Forelimb muscle (tissue), 1 donor: ENCODE results near the gene NT5DC2. TPM values are rescaled to one million over a fixed set of nuclear protein-coding genes. Genes with fewer than 3 reads are reported as not detected.
A peak's percentile ranks its signal among the peaks of the same experiment; 100 is the strongest.
"Not testable (repeated sequence)": the region's sequence is repeated elsewhere in the genome, so short reads cannot be mapped to it uniquely, and the experiment has no call there.

ENCODE experiments used
- DNase-seq: peaks from one replicate; pipeline ENCODE4 v3.0.0-alpha.2; 2013; ENCODE audit warnings: low read depth
- polyA plus RNA-seq: library from polyadenylated mRNA; unstranded; fragments of 120-200 nt; gene quantifications from one replicate; pipeline ENCODE4 v1.2.1, GENCODE V29; 2013; ENCODE audit not compliant: insufficient read length

The NT5DC2 gene
- polyA plus RNA-seq, 1 donor: 80.6 TPM

DNA sequence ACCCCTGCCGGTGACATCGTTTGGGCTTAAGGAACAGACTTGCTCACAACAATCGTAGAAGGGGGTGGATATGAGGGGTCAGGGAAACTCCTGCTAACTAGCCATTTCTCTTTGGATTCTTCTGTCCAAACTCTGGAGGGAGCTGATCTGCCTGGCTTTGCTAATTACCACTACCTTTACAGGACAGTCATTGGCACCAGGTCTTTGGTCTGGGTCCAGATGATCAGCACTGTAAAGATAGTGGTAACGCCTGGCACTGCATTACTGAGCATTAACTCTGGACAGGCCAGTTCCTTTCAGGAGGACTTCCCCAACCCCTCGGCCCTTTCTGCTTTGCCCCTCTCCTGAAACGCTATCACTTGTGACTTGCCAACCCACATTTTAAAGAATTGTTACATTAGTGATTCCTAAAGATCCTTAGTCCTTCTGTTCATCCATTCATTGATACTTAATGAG lies 3.5 kb upstream of the NT5DC2 start:
- no peak for DNase-seq

DNA sequence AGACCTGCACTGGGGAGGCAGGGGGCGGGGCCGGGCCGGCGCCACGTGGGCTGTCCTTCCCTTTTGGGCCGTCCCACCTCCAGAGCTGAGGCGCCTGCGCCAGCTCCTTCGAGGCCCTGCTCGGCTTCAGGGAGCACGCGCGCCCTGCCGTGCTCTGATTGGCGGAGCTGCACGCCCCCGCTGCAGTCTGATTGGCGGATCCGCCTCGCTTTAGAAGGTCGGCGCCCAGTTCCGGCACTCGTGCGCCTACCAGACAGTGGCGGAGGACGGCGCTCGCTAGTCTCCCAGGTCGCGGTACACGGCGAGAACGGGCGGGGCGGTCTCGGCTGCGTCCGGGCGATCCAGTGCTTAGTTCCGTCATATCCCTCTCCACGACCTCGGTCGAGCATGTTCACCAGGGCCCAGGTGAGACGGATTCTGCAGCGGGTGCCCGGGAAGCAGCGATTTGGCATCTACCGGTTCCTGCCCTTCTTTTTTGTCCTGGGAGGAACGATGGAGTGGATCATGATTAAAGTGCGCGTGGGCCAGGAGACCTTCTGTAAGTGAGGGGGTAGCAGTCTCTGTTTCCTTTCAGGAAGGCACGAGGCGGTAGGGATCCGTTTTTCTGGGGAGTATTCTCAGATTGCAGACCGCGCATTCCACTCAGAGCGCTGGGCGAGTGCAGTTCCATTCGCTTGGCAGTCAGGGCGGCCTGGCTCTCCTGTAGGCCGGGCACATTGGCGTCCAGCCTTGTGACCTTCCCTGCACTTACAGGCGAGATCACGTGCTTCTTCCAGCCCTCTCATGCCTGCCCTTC lies 2.9 kb upstream of the NT5DC2 start, which contains the start of gene UQCC5:
Gene UQCC5, plus strand, starts transcription at position 237 of the 796 bp plus-strand sequence. Its CDS starts 151 bp downstream, at position 388.
- DNase-seq: peak; percentile 94

DNA sequence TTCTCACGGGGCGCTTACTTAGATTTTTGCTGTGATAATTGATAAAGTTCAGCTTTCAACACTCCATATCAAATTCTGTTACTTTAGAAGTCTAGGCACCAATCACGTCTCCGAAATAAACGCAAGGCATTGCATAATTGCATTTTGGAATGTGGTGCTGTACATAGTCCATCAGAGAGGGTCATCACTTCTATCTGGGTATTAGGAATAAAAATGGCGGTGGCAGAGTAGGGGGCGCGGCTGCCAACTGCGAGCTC lies 2.4 kb upstream of the NT5DC2 start:
- DNase-seq: no peak

DNA sequence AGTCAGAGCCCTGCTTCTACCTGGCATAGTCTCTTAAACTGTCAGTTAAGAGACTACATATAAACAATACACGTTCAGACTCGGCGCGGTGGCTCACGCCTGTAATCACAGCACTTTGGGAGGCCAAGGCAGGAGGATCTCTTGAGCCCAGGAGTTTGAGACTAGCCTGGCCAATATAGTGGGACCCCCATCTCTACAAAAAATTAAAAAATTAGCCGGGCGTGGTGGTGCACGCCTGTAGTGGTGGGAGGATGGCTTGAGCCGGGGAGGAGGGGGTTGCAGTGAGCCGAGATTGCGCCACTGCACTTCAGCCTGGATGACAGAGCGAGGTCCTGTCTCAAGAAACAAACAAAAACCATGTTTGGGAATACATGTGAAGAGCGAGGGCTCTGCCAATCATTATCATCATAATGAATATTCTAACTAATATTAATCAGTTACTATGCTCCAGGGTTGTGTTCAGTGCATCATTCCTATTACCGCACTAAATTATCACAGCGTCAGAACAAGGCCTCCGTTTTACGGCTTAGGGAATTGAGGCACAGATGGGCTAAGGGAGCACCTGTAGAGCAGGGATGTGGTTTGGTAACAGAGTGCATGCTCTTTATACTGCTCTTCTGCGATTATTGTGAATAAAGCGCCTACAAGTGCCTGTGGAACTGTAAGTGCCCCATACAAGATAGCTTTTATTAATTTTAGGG lies 1.9 kb upstream of the NT5DC2 start:
- DNase-seq: no peak

DNA sequence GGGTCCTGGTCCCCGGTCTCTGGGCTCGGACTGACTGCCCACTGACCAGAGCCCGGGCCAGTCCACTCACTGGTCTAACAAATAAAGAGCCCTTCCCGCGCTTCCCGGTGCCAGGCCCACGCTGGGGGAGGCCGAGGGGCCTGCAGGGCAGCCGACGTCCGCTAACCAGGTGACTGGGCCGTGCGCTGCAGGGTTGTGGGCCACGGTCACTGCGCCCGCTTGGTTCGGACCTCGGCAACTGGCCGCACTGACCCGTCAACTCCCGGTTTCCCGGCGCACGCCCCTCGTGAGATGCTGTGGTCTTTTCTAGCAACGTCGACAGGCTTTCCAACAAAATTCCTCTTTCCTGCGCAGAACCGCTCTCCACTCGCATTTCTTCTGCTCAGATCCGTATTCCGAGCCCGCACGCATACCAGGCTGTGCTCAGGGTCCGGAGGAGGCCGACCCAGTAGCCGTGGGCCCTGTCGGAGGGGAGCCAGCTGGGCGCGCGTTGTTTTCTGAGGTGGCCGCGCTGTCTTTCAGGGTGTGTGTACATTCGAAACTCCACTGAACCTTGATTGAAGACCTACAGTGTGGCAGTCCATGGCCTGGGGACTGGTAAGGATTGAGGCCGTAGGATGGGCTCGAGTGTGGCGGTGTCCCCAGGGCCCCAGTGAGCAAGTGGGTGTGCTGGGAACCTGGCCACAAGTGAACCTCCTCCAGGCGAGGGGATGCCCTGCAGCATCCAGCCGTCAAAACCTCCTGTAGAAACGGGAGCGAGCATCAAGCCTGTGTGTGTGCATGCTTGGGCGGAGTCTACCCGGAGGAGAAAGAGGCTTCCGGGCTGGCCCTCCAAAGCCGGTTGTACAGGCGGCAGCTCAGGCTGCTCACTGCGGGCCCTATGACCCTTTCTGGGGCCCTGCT lies 875 bp upstream of the NT5DC2 start:
- DNase-seq: no peak

DNA sequence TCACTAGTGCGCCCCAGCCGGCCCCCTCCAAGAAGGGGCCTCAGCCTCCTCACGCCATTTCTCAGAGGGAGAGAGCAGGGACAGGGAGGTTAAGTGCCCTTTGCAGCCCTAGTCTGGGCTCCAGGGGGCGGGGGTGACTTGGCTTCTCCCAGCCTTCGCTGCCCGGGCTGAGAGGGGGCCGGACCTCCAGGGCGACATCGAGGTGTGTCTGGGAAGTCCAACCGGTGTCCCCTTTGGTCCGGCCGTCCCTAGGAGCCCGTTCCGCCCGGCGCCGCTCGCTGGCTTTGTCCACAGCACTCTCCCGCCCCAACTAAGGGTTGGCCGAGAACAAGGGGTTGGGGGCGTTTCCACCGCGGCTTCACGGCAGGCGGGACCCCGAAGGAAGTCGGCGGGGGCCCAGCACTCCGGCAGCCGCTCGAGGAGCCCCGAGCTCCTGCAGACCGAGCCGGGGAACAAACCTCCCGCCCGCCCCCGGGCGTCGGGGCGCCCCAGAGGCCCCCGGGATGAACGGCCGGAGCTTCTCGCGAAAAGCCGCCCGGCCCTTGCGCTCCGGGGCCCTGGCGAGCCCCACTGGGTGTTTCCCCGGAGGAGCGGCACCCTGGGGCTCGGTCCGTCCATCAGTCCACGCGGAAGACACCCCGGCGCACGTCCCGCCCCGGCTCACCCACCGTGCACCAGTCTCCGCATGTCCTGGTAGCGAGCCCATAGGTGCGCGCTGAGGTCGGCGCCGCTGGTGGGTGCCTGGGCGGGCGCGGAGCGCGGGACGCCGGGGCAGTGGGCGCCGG lies 627 bp downstream of the NT5DC2 start:
- no peak for DNase-seq

DNA sequence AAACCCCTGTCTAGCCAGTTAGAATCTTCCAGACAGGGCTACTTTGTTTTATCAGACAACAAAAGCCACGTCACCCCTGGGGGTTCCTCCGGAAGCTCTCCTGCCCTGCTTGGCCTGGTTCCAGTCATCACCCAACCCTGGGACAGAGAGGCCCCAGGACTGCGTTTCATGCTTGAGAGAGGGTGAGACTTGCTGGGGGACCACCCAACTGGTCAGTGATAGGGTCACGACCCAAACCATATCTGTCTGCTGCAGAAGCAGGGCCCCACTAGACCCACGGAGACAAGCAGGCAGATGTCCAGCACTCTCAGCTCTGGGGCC lies 1.2 kb downstream of the NT5DC2 start:
- no peak for DNase-seq

DNA sequence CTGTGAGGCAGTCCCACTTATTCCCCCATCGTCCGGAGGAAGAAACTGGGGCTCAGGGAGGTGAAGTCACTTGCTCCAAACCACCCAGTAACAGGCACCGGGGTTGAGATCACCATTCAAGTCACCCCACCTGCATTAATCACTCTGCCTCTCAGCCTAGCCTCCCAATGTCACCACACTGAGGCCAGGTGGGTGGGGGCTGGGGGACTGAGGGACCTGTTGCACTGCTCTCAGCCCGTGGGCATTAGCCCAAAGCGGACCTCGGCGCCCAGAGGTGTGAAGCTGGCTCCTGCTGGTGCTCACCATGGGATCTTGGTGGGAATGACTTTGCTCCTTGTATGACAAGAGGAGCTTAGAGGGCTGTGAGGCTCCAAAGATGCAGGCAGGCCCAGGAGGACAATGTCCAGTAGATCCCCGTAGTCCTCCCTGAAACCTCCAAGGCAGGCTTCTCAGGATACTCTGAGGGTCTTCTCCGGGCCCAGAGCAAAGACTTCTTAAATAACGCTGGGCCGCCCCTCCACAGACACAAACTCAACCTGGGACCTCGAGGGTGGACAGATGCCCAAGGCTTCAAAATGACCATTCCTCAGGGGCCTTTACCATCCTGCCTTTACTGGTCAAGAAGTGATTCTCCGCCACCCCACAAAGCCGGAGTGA lies 1.7 kb downstream of the NT5DC2 start:
- no peak for DNase-seq

DNA sequence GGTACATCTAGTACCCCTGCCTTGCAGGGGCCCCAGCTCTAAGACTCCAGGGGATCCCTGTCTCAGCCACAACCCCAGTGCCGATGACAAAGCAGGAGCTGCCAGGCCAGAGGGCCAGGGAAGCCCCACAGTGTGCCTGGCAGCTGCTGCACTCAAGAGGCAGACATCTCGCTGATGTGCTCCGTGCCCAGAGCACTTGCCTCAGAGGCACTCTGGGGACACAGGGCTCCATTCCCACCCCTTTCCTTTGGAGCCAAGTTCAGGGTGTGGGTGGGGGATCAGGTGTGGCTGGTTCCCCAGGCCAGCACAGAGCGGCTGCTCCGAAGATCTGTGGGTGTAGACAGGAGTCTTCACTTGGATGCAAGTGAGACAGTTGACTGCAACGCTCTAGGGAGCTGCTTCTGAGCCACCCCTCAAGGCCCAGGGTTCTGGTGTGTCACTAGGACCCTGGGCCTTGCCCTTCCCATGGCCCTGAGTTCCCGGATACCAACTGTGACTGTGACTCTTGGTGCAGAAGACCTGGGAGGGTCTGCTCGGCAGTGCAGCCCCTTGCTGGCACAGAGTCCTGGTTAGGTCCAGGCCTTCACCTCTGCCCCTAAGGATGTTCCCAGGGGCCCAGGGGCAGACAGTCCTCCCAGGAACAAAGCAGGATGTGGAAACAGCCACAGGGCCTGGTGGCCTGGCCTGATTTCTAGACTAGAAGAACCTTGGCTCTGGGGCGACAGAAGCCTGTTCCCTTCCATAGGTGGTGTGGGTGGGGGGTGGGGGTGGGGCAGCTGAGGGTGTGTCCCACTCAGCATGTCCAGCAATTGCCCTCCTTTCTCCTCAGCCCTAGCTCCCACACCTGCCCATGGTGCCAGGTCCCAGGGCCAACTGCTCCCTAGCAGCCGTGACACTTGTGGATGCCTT lies 2.5 kb downstream of the NT5DC2 start:
- DNase-seq: no peak

DNA sequence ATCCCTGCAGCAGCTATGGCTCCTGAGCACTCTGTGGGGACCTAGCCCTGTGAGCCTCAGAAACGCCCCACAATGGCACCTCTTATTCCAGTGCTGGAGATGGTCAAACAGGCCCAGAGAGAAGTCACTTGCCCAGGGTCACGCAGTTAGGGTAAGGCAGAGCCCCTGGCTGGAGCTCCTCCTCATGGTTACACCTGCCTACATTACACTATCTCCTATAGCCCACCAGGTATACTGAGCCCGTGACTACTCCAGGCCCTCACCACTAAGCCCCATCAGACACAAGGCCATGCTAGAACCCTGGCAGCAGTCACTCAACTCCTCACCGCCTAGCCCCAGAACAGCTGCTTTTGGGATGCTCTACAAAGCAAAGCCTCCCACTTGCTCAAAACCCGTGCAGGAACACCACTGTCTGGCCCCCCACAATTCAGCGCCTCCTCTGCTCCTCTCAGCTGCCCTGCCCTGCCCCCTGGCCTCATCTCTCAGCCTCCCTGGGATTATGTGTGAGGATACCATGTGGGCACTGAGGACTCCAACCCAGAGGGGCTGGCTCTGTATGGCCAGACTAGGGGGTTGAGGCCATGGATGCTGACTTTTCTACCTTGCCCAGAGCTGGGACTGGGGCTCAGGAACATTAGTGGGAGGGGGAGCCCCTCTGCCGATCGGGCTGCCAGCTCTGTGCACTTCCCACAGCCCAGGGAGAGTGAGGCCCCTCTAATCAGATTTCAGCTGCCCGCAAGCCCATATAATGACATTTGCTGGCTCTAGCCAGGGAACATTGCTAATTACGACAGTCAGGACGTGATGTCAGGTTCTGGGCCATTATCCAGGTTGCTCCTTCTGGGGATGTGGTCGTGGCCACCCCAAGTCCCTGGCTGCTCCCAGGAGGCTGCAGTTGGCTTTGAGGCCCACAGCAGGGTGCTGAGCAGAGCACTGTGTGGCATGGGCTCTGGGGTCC lies 4.0 kb downstream of the NT5DC2 start:
- DNase-seq: no peak

DNA sequence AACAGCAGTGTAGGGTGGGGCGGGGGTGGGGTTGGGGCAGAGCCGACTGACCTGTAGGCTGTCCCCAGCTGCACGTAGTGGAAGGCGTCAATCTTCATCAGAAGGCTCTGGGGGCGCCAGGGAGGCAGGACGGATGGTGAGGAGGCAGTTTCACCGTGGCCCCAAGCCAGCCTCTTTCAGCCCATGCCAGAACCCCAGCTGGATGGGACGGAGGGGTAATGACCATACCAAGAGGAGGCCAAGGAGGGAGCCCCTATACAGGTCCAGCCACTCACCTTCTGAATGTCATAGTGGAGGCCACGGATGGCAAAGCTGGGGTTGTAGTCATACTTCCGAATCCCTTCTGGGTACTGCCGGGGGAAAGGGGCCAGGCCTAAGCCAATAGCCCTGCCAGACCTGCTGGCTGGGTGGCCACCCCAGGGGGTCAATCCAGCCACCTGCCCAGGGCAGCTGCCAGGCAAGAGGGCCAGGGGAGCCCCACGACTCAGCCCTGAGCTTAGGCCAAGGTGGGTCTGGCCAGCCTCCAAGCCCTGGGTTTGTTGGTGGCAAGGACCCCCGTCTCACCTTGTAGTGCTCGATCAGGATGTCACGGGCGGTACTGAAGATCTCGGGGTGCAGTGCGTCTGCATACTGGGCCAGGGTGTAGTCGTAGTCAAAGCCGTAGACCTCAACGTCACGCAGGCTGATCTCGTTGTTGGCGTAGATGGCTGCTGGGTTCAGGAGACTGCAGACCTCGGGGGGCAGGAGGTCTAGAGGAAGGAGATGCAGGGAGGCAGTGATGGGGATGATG lies 4.9 kb downstream of the NT5DC2 start:
- DNase-seq: no peak

DNA sequence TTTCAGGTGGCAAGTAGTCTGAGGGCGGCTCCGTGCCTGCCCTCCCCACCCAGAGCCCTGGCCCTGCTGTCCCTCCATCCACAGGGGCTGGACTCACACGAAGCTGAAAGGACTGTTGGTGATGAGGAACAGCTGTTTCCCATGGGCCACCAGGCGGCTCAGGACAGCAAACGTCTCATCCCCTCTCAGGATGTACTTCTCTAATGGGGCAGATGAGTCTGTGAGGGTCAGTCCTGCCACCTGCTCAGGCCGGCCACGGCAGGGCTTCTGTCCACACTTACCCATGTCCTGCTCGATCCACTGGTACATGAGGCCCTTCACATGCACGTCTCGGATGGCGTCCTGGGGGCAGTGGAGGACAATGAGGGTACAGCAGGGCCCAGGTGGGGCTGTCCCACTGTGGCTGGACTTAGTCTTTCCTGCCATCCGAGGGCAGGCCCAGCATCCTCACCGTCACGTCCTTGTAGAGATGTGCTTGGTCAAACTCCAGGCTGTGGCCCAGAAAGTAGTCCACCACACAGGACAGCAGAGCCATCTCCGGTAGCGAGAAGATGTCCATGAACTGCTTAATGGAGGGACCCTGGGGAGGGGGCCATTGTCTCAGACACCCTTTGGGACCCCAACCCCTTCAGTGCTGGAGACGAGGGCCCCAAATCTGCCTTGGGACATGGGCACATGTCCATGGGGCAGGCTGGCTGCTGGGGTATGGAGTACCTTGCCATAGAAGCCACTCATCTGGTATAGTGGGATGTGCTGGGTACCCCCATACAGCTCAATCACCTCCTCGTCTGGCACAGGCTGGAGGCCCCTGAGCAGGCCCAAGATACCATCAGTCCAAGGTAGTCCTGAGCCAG lies 5.7 kb downstream of the NT5DC2 start:
- no peak for DNase-seq

DNA sequence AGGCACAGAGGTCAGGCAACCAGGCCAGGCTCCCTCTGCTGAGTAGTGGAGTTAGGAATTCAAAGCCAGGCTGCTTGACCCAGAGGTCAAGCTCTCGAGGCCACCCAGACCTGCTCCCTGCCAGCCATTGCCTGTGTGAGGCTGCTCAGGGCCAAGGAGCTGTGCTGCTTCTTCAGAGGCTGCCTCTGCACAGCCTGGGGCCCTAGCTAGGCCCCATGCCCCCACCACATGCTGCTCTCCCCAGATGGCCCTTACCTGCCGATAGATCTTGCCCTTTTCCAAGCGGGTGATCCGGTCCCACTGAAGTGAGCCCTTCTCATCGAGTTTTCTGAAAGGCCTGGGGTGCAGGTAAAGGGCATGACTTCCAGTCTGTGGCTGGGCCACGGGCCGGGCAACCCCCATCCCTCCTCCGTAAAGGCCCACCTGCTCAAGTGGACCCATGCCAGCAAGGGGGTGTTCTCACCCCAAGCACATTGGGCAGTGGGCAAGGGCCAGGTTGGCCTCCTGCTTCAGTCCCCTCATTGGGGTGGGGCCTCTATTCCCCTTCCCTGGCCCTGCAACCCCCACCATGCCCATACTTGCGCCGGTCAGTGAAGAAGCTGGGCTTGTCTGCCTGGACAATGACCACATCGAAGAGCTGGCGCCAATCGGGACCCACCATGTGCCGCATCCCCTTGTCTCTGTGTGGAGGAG lies 6.5 kb downstream of the NT5DC2 start:
- DNase-seq: no peak

DNA sequence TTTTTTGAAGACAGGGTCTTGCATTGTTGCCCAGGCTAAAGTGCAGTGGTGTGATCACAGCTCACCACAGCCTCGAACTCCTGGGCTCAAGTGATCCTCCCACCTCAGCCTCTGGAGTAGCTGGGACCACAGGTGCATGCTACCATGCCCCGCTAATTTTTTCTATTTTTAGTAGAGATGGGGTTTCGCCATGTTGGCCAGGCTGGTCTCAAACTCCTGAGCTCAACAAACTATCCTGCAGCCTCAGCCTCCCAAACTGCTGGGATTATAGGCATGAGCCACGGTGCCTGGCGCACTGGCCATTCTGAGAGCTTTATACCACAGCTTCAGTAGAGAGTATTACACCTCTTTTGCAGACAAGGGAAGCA lies 7.0 kb downstream of the NT5DC2 start:
- DNase-seq: not testable (repeated sequence)

DNA sequence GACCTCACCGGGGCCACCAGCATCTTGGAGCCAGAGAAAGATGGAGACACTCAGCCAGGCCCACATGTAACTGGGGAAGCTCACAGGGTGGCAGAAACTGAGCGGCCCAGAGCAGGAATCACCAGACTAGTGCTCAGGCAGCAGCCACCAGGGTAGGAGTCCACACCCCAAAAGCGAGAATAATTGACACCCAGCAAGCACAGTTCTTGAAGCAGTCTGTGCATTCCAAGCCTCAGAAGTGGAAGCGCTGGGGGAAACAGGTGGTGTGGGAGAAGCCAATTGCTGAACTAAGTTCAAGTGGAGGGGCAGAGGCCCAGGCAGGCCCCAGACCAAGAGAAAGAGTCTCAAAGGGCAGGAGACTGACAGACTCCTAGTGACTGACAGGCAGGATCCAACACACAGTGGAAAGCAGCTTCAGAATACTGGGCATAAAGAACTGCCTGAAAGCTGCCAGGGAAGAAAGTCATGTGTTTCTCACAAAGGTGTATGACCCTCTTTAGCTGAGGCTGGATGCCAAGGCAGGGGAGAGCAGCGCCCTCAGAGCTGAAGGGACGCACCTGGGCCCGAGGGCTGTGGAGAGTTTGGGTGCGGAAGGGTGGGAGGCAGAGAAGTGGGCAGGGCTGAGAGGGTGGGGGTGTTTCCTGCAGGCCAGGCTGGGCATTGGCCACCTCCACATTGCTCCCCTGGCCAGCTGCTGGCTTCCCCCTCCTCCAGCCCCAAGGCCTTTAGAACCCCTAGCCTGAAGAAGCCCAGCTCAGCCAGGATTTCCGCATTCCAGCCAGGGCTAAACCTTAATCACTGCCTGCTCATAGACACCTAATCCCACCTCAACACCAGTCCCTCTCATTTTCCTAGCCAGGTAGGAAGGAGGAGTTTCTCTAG lies 7.7 kb downstream of the NT5DC2 start:
- DNase-seq: no peak
